SK-N-SH treated with all-trans-retinoic acid at 6 μM for 48 hours (cell line): ENCODE results near the gene B4GALNT3.

Experiments used
- ATAC-seq: fragments of 200-7000 bp; cut with Tn5 transposase; 3 replicates; pipeline ENCODE4 v1.9.1; 2020; ENCODE audit warnings: mild to moderate bottlenecking, moderate library complexity
- ARNTL ChIP-seq: fragments of 450-650 bp; formaldehyde crosslinking; IDR thresholded peaks from 2 replicates; pipeline ENCODE4 v1.5.0; 2020; ENCODE audit warnings: low read depth, mild to moderate bottlenecking, moderate library complexity, borderline replicate concordance
- BACH2 ChIP-seq: fragments of 250-450 bp; sonication (Bioruptor Pico); IDR thresholded peaks from 2 replicates; pipeline ENCODE4 v1.9.0; 2021; ENCODE audit warnings: mild to moderate bottlenecking, borderline replicate concordance
- CREB5 ChIP-seq: fragments of 250-450 bp; sonication (Bioruptor Pico); IDR thresholded peaks from 2 replicates; pipeline ENCODE4 v1.5.1; 2020; ENCODE audit warnings: low read depth, mild to moderate bottlenecking, moderate library complexity
- GLIS3 ChIP-seq: fragments of 250-450 bp; sonication (Bioruptor Pico); IDR thresholded peaks from 2 replicates; pipeline ENCODE4 v1.5.0; 2020; ENCODE audit warnings: mild to moderate bottlenecking, moderate library complexity
- ISL1 ChIP-seq: fragments of 250-450 bp; sonication (Bioruptor Pico); IDR thresholded peaks from 2 replicates; pipeline ENCODE4 v2.1.2; 2022; ENCODE audit warnings: mild to moderate bottlenecking, moderate library complexity
- POU6F1 ChIP-seq: fragments of 250-450 bp; sonication (Bioruptor Pico); IDR thresholded peaks from 2 replicates; pipeline ENCODE4 v1.8.0; 2021; ENCODE audit warnings: low read depth, mild to moderate bottlenecking, moderate library complexity, borderline replicate concordance
- PPARA ChIP-seq: fragments of 250-450 bp; sonication (Bioruptor Pico); IDR thresholded peaks from 2 replicates; pipeline ENCODE4 v1.5.0; 2020; ENCODE audit warnings: mild to moderate bottlenecking, borderline replicate concordance
- SNAI2 ChIP-seq: fragments of 250-450 bp; sonication (Bioruptor Pico); IDR thresholded peaks from 2 replicates; pipeline ENCODE4 v1.5.0; 2020; ENCODE audit warnings: mild to moderate bottlenecking, moderate library complexity
- TCF4 ChIP-seq: fragments of 250-450 bp; sonication (Bioruptor Pico); IDR thresholded peaks from 2 replicates; pipeline ENCODE4 v1.8.0; 2021; ENCODE audit warnings: mild to moderate bottlenecking, moderate library complexity, borderline replicate concordance
- TOX ChIP-seq: fragments of 250-450 bp; sonication (Bioruptor Pico); IDR thresholded peaks from 2 replicates; pipeline ENCODE4 v1.8.0; 2021; ENCODE audit warnings: mild to moderate bottlenecking, moderate library complexity, borderline replicate concordance
- TSHZ2 ChIP-seq: fragments of 250-450 bp; sonication (Bioruptor Pico); IDR thresholded peaks from 2 replicates; pipeline ENCODE4 v1.5.0; 2020; ENCODE audit warnings: mild to moderate bottlenecking, moderate library complexity
- ZC3H10 ChIP-seq: fragments of 250-450 bp; sonication (Bioruptor Pico); IDR thresholded peaks from 2 replicates; pipeline ENCODE4 v1.5.1; 2021; ENCODE audit warnings: mild to moderate bottlenecking, moderate library complexity
- ZFP3 ChIP-seq: fragments of 250-450 bp; sonication (Bioruptor Pico); IDR thresholded peaks from 2 replicates; pipeline ENCODE4 v1.5.0; 2020; ENCODE audit warnings: mild to moderate bottlenecking, moderate library complexity
- ZFP30 ChIP-seq: fragments of 450-650 bp; formaldehyde crosslinking; IDR thresholded peaks from 2 replicates; pipeline ENCODE4 v1.5.0; 2022; ENCODE audit warnings: mild to moderate bottlenecking, moderate library complexity
- ZNF70 ChIP-seq: fragments of 450-650 bp; formaldehyde crosslinking; IDR thresholded peaks from 2 replicates; pipeline ENCODE4 v1.5.0; 2020; ENCODE audit warnings: mild to moderate bottlenecking, moderate library complexity
- ZNF8 ChIP-seq: fragments of 450-650 bp; formaldehyde crosslinking; IDR thresholded peaks from 2 replicates; pipeline ENCODE4 v1.5.0; 2020; ENCODE audit warnings: mild to moderate bottlenecking, moderate library complexity

B4GALNT3 gene

DNA sequence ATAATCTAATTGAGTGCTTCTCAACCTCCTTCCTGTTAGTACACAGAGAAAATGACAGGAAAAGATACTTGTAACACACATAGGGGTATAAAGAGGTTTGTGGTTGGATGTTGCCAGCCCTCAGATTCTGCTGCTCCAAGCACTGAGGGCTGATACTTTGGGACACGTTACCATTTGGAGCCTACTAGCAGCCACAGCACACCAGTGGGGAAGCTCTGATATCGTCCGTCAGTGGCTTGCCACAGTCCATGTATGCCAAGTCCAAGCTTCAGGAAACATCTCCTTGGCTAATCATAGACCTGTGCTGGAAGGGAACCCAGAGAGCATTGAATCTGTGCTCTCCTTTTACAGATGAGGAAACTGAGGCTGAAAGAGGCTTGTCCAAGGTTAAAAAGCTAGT, 22.3 kb downstream of the B4GALNT3 start (continued):
- TF ChIP-seq TSHZ2 (CRISPR knock-in tag), result no peak

- TF ChIP-seq CREB5 (CRISPR knock-in tag), result no peak
- TF ChIP-seq TSHZ2 (CRISPR knock-in tag), result no peak
- no peak for TF ChIP-seq ISL1 (CRISPR knock-in tag)
- no peak for TF ChIP-seq ZNF70
- TF ChIP-seq ZFP30 (CRISPR knock-in tag), result no peak
- TF ChIP-seq TOX (CRISPR knock-in tag), result no peak
- no peak for TF ChIP-seq ZNF8 (CRISPR knock-in tag)
- no peak for ATAC-seq
These were observed 24.4 kb downstream of the B4GALNT3 start for GRCh38 chr12:484096-484495.

DNA sequence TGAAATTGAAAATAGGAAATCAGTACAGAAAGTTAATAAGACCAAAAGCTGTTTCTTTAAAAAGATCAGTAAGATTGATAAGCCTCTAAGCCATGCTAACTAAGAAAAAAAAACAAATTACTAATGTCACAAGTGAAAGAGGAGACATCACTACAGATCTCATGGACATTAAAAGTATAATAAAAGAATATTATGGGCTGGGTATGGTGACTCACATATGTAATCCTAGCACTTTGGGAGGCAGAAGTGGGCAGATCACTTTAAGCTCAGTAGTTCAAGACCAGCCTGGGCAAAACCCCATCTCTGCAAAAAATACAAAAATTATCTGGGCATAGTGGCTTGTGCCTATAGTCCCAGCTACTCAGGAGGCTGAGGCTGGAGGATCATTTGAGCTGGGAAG, 30.5 kb downstream of the B4GALNT3 start:
- ATAC-seq, result no peak
- TF ChIP-seq TCF4 (CRISPR knock-in tag), result no peak
- no peak for TF ChIP-seq BACH2
- no peak for TF ChIP-seq ZNF70
- TF ChIP-seq ZFP3 (CRISPR knock-in tag), result no peak
- no peak for TF ChIP-seq CREB5 (CRISPR knock-in tag)
- TF ChIP-seq ZC3H10 (CRISPR knock-in tag), result no peak
- no peak for TF ChIP-seq POU6F1 (CRISPR knock-in tag)
- no peak for TF ChIP-seq GLIS3 (CRISPR knock-in tag)
- no peak for TF ChIP-seq PPARA
- no peak for TF ChIP-seq ZFP30 (CRISPR knock-in tag)
- no peak for TF ChIP-seq TSHZ2 (CRISPR knock-in tag)
- no peak for TF ChIP-seq ARNTL
- no peak for TF ChIP-seq TOX (CRISPR knock-in tag)
- TF ChIP-seq SNAI2 (CRISPR knock-in tag), result no peak
